Measurements from ENCODE around the gene PARD3B.

GRCh38 chr2:205484764-205485163 is 939.5 kb downstream of the PARD3B start:
- TF ChIP-seq, protein P1, sequence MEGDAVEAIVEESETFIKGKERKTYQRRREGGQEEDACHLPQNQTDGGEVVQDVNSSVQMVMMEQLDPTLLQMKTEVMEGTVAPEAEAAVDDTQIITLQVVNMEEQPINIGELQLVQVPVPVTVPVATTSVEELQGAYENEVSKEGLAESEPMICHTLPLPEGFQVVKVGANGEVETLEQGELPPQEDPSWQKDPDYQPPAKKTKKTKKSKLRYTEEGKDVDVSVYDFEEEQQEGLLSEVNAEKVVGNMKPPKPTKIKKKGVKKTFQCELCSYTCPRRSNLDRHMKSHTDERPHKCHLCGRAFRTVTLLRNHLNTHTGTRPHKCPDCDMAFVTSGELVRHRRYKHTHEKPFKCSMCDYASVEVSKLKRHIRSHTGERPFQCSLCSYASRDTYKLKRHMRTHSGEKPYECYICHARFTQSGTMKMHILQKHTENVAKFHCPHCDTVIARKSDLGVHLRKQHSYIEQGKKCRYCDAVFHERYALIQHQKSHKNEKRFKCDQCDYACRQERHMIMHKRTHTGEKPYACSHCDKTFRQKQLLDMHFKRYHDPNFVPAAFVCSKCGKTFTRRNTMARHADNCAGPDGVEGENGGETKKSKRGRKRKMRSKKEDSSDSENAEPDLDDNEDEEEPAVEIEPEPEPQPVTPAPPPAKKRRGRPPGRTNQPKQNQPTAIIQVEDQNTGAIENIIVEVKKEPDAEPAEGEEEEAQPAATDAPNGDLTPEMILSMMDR (IDR thresholded peaks at IDR 0.05 in 2 of 3, conservative IDR thresholded peaks at IDR 0.05 in 1 of 3; ENCODE audit: borderline replicate concordance in 1 of 3, insufficient read depth in 1 of 3, low read depth in 2 of 3, low read length in 2 of 3), result no peak
- TF ChIP-seq EZH2 (IDR thresholded peaks at IDR 0.05), result no peak
- no peak for TF ChIP-seq ELF1 (IDR thresholded peaks at IDR 0.05; ENCODE audit: borderline replicate concordance, low read depth)
- TF ChIP-seq MAX (IDR thresholded peaks at IDR 0.05), result no peak
- TF ChIP-seq EGR1 (IDR thresholded peaks at IDR 0.05; ENCODE audit: low read depth), result no peak
- TF ChIP-seq POLR2A (IDR thresholded peaks at IDR 0.05; ENCODE audit: borderline replicate concordance, extremely low read depth, insufficient read depth, insufficient read length), result no peak
- TF ChIP-seq YY1 (IDR thresholded peaks at IDR 0.05; ENCODE audit: extremely low read depth, insufficient replicate concordance, low read depth, low read length), result no peak
- TF ChIP-seq POLR2AphosphoS5 (IDR thresholded peaks at IDR 0.05; ENCODE audit: low read depth, low read length), result no peak
